K562 (cell line): Measurements from ENCODE around the gene RRAS. TPM values are rescaled to one million over a fixed set of nuclear protein-coding genes. Genes with fewer than 3 reads are reported as not detected.

Source experiments
- ARID3B ChIP-seq: fragments of 250-450 bp; sonication (Bioruptor Pico); IDR thresholded peaks from 2 replicates; pipeline ENCODE4 v1.4.0; 2020; ENCODE audit warnings: borderline replicate concordance
- ATF2 ChIP-seq: sonication (generic); formaldehyde crosslinking; IDR thresholded peaks from 2 replicates; pipeline ENCODE4 v1.8.1; 2022; ENCODE audit warnings: missing genetic modification reagents
- E2F6 ChIP-seq, 2 experiments: IDR thresholded peaks; 2 replicates each; pipeline ENCODE4 v1.6.1; 2011; ENCODE audit warnings: borderline replicate concordance in 1 of 2, control low read depth in 1 of 2, low read depth in 1 of 2, low read length in 1 of 2, mild to moderate bottlenecking in 1 of 2, mixed read lengths in 1 of 2, moderate library complexity in 1 of 2; ENCODE audit not compliant: insufficient read depth in 1 of 2, insufficient read length in 1 of 2, poor library complexity in 1 of 2, severe bottlenecking in 1 of 2; ENCODE audit errors: extremely low read depth in 1 of 2
- ESRRB ChIP-seq: fragments of 250-450 bp; sonication (Bioruptor Pico); IDR thresholded peaks from 2 replicates; pipeline ENCODE4 v1.5.0; 2020; ENCODE audit warnings: mild to moderate bottlenecking, moderate library complexity, borderline replicate concordance
- FUS ChIP-seq: fragments of 200-400 bp; formaldehyde crosslinking; optimal IDR thresholded peaks from 2 replicates; pipeline ENCODE3; 2017; ENCODE audit warnings: low read depth, low read length
- GATAD2A ChIP-seq: fragments of 450-650 bp; IDR thresholded peaks from 2 replicates; pipeline ENCODE4 v1.6.1; 2017
- HLTF ChIP-seq: fragments of 450-650 bp; IDR thresholded peaks from 2 replicates; pipeline ENCODE4 v1.6.1; 2016
- HSF4 ChIP-seq: fragments of 250-450 bp; sonication (Bioruptor Pico); IDR thresholded peaks from 2 replicates; pipeline ENCODE4 v2.1.2; 2022; ENCODE audit warnings: mild to moderate bottlenecking, moderate library complexity, borderline replicate concordance
- IFI16 ChIP-seq: fragments of 250-450 bp; sonication (Bioruptor Pico); IDR thresholded peaks from 2 replicates; pipeline ENCODE4 v2.1.2; 2022; ENCODE audit warnings: mild to moderate bottlenecking, inconsistent platforms
- ILF3 ChIP-seq: fragments of 450-650 bp; IDR thresholded peaks from 2 replicates; pipeline ENCODE4 v1.6.1; 2018; ENCODE audit warnings: antibody characterized with exemption, mild to moderate bottlenecking, moderate library complexity, borderline replicate concordance
- KDM1A ChIP-seq, 2 experiments: fragments of 450-650 bp; IDR thresholded peaks; 2 replicates each; pipeline ENCODE4 v1.6.1; 2016; ENCODE audit warnings: mild to moderate bottlenecking in 2 of 2
- MYBL2 ChIP-seq, 2 experiments: fragments of 450-650 bp in 1 of 2; sonication (generic) in 1 of 2; formaldehyde crosslinking in 1 of 2; IDR thresholded peaks; 2 replicates each; pipeline versions ENCODE4 v1.6.1 to v1.8.1; 2017 to 2022; ENCODE audit warnings: borderline replicate concordance in 1 of 2, inconsistent platforms in 1 of 2, low read depth in 1 of 2, mild to moderate bottlenecking in 1 of 2, missing genetic modification reagents in 1 of 2, moderate library complexity in 1 of 2
- POU5F1 ChIP-seq: fragments of 150-350 bp; IDR thresholded peaks from 2 replicates; pipeline ENCODE4 v1.6.1; 2014; ENCODE audit warnings: borderline replicate concordance, low read length, low read depth, mild to moderate bottlenecking; ENCODE audit not compliant: partially characterized antibody
- RBM22 ChIP-seq: fragments of 200-400 bp; formaldehyde crosslinking; IDR thresholded peaks from 2 replicates; pipeline ENCODE4 v1.6.1; 2018; ENCODE audit warnings: low read length, low read depth; ENCODE audit not compliant: poor library complexity, severe bottlenecking
- RBM39 ChIP-seq: fragments of 200-400 bp; formaldehyde crosslinking; optimal IDR thresholded peaks from 2 replicates; pipeline ENCODE3; 2018; ENCODE audit warnings: low read depth, low read length
- SAP30 ChIP-seq: fragments of 200-600 bp; sonication (generic); IDR thresholded peaks from 2 replicates; pipeline ENCODE4 v1.6.1; 2012; ENCODE audit warnings: borderline replicate concordance, low read depth, mild to moderate bottlenecking, moderate library complexity, low read length, control low read depth, inconsistent platforms; ENCODE audit not compliant: insufficient read depth, poor library complexity, severe bottlenecking
- SP1 ChIP-seq: sonication (generic); formaldehyde crosslinking; IDR thresholded peaks from 2 replicates; pipeline ENCODE4 v1.8.1; 2022; ENCODE audit warnings: mild to moderate bottlenecking, missing genetic modification reagents
- TAF7 ChIP-seq: fragments of 450-650 bp; IDR thresholded peaks from 2 replicates; pipeline ENCODE4 v1.6.1; 2016; ENCODE audit warnings: missing genetic modification characterization, missing compliant biosample characterization
- TBL1XR1 ChIP-seq, 2 experiments: IDR thresholded peaks; 2 replicates each; pipeline ENCODE4 v1.6.1; 2012; ENCODE audit warnings: improper control_type of control experiment in 2 of 2, low read length in 2 of 2, mild to moderate bottlenecking in 1 of 2
- THRA ChIP-seq: fragments of 450-650 bp; IDR thresholded peaks from 2 replicates; pipeline ENCODE4 v1.6.1; 2017; ENCODE audit warnings: mild to moderate bottlenecking, moderate library complexity
- ZFX ChIP-seq: sonication (generic); formaldehyde crosslinking; IDR thresholded peaks from 2 replicates; pipeline ENCODE4 v1.8.0; 2022; ENCODE audit warnings: mild to moderate bottlenecking, missing genetic modification reagents, moderate library complexity
- ZNF143 ChIP-seq: sonication (generic); formaldehyde crosslinking; IDR thresholded peaks from 2 replicates; pipeline ENCODE4 v1.9.0; 2022; ENCODE audit warnings: mild to moderate bottlenecking, missing genetic modification reagents
- ZNF584 ChIP-seq: fragments of 200-800 bp; sonication (Bioruptor generic); IDR thresholded peaks from 2 replicates; pipeline ENCODE4 v1.6.1; 2016; ENCODE audit warnings: low read depth, mild to moderate bottlenecking, missing genetic modification characterization, missing compliant biosample characterization
- polyA plus RNA-seq, 8 experiments: library from polyadenylated mRNA; depleted of rRNA in 4 of 8; stranded (reverse) in 5 of 8; unstranded in 3 of 8; fragments of >200 nt; fragmentation: Nextera tagmentation in 2 of 8; fragmentation: Illumina TruSeq in 1 of 8; extraction: Ambion mirVana in 2 of 8; extraction: Trizol in 1 of 8; gene quantifications; 2 replicates each; pipeline versions ENCODE4 v1.2.1 to v1.2.3, GENCODE V29; 2011 to 2014; ENCODE audit warnings: inconsistent platforms in 1 of 8, missing spikeins in 1 of 8
- total RNA-seq, 7 experiments: library from RNA; depleted of rRNA in 6 of 7; stranded (reverse); fragments of >200 nt in 6 of 7; fragmentation: Illumina TruSeq in 2 of 7; extraction: Trizol in 2 of 7; gene quantifications; 2 replicates each; pipeline versions ENCODE4 v1.2.1 to v1.2.3, GENCODE V29; 2011 to 2021; ENCODE audit warnings: low replicate concordance in 1 of 7

RRAS gene
- total and polyA plus RNA-seq, 9 of the 15 experiments (the other 6 are each of a cell fraction or from before 2014, with no cell fraction given): 0.70 to 17.3 (median 8.2) TPM

GRCh38 chr19:49676136-49676783 lies 36.3 kb upstream of the RRAS start (continued):
- TF ChIP-seq SP1 (peak; percentile 97; the same call in 1 of the 2 replicates), ATF2 (no peak), SAP30 (no peak), HLTF (no peak), POU5F1 (no peak), KDM1A (IDR thresholded peaks at IDR 0.05) (peak; percentile 93 to 97), HSF4 (no peak), FUS (no peak), ARID3B (CRISPR knock-in tag) (no peak), GATAD2A (no peak), THRA (no peak), RBM22 (no peak), ZNF143 (CRISPR knock-in tag) (no peak; the same call in 1 of the 2 replicates), TAF7 (tag) (no peak), ZFX (peak; percentile 77), ILF3 (no peak), MYBL2 (IDR thresholded peaks at IDR 0.05; ENCODE audit: low read depth) (no peak; the same call in 1 of the 2 replicates), MYBL2 (CRISPR knock-in tag; IDR thresholded peaks at IDR 0.05; ENCODE audit: borderline replicate concordance) (no peak), IFI16 (no peak), TBL1XR1 (IDR thresholded peaks at IDR 0.05; ENCODE audit: low read length in 2 of 2) (no peak), RBM39 (no peak), ZNF584 (no peak), E2F6 (IDR thresholded peaks at IDR 0.05; ENCODE audit: borderline replicate concordance in 1 of 2, extremely low read depth in 1 of 2, insufficient read depth in 1 of 2, insufficient read length in 1 of 2, low read depth in 1 of 2, low read length in 1 of 2, poor library complexity in 1 of 2, severe bottlenecking in 1 of 2) (no peak), ESRRB (CRISPR knock-in tag) (no peak)
